SIG-M5 treated with dmso at 0.1 percent for 504 hours (cell line): ENCODE results near the gene PTK6.
"Not testable (repeated sequence)": the region's sequence is repeated elsewhere in the genome, so short reads cannot be mapped to it uniquely, and the experiment has no call there.

Experiments
- DNase-seq: peaks from one replicate; lab custom pipeline; 2025; ENCODE audit not compliant: unreplicated experiment; lab: John Stamatoyannopoulos, UW

The PTK6 gene

GRCh38 chr20:63536997-63537524, at the start of gene PTK6:
PTK6 (minus strand) TSS chr20:63537376; CDS start chr20:63537314, 62 bp downstream.
- DNase-seq: peak; percentile 80

- DNase-seq: no peak
These were observed 49.6 kb upstream of the PTK6 start for GRCh38 chr20:63586797-63587196.

GRCh38 chr20:63585616-63586565, 48.7 kb upstream of the PTK6 start:
- DNase-seq: no peak

- DNase-seq: no peak
These were observed 45.3 kb upstream of the PTK6 start for GRCh38 chr20:63582382-63583063.

- DNase-seq: peak; percentile 69
These were observed 43.8 kb upstream of the PTK6 start for GRCh38 chr20:63580796-63581461.

DNA sequence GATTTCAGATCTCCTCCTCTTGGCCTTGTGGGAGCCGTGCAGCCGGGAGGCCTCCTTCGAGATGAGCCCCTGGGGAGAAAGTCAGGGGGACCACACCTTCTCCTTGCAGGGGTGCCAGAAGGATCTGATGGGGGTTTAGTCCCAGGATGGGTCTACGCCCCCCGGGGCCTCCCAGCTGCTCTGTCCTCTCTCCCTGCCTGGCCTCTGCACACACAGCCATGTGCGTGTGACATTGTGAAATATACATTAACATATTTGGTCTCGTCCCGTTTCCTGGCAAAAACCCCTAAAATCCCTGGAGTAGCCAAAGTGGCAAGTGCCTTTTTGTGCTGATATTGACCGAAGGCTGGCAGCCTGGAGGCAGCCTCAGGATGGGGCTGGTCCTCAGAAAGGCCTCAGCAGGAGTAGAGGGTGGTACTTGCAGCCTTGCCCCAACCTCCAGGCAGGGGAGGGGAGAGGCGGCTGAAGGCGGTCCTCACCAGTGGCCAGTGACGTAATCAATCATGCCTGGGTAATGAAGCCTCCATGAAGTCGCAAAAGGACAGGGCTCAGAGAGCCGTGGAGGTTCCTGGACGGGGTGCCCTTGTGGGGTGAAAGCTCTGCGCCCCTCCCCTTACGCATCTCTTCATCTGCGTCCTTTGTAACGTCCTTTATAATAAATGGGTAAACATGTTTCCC, 42.0 kb upstream of the PTK6 start:
- no peak for DNase-seq

- no peak for DNase-seq
These were observed 41.2 kb upstream of the PTK6 start for GRCh38 chr20:63578224-63579016.

DNA sequence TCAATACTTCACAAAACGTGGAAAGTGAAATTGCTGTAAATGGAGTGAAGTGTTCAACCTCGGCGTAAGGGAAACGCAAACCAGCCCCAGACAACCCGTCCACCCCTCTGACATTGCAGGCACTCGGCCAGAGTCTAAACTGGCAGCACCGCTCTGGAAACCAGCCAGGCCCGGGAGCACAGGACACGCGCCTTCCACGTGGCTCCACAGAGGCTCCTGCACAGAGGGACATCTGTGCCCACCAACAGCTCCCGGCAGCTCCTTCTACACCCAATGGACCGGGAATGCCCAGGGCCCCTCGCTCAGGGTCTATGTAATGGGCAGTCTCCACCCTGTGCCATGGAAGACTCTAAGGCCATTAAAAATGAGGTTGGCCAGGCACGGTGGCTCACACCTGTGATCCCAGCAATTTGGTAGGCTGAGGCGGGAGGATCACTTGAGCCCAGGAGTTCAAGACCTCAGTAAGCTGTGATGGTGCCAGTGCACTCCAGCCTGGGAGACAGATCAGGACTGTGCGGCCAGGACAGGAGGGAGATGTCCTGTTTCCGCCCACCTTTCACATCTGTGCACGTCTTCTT, 40.2 kb upstream of the PTK6 start:
- DNase-seq: no peak

DNA sequence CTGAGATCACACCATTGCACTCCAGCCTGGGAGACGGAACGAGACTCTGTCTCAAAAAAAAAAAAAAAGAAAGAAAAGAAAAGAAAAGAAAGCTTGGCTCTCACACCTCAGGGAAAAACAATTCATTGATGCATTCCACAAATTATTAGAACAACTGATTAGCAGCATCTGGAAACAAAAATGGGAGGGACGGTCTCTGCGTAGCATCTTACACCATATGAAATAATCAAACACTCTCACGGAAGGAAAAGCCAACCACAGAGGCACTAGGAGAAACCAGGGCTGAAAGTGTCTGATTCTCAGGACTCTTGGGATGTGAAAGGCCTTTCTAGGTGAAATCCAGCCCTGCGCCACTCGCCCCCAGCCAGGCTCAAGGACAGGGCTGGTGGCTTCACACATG, 39.1 kb upstream of the PTK6 start:
- no peak for DNase-seq

GRCh38 chr20:63574829-63575743, 37.9 kb upstream of the PTK6 start:
- no peak for DNase-seq

DNA sequence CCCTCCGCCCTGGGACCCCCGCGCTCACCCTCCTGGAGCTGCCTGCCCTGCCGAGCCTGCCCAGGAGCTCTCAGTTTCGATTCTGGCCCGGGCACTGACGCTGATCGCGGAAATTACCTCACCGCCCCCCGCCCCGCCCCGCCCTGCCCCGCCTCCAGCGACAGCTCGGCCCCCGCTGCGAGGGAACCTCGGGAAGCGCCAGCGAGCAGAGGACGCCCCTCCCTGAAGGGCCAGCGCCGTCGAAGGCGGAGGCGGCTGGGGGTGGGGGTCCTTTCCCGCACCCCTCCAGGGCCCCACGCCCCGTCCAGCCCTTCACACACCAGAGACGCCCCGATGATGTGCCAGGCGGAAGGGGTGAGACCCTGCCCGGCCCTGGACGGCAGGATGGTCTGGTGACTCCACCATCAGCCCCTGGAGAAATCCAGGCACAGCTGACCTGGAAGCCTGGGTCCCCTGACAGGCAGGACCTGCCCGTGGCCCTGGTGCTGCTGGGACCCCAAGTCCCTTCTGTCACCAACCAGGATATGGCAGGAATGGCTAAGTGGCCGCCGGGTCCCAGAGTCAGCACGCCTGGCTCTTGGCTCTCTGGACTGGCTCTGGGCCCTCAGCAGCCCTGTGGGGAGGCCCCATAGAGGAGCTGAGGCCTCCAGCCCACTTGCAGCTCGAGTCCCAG, 37.1 kb upstream of the PTK6 start, which contains the start of gene HELZ2:
HELZ2 (minus strand) TSS at position 84 of the 673 bp plus-strand sequence. CDS start 1,854 bp downstream, outside the sequence.
- DNase-seq: peak; percentile 70

DNA sequence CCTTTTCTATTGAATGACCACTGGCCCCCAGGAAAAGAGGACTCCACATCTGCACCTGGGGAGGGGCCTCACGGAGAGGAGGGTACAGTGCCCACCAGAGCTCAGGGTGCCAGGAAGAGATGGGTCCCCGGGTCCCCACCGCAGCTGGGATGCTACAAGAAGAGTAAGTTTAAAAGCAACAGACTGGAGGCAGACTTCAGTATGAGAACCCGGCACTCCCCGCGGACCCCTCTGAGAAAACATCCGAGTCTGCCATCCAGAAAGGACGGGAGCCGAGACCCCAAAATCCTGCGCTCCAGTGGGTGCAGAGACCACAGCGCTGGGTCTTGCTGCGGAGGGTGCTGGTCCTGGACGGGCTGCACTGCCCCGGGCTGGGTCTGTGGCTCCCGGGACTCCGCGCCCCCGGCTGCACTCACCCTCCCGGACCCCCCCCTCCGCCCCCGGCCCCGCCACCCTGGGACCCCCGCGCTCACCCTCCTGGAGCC, 36.5 kb upstream of the PTK6 start:
- DNase-seq: no peak

- no peak for DNase-seq
These were observed 35.8 kb upstream of the PTK6 start for GRCh38 chr20:63572788-63573646.

DNA sequence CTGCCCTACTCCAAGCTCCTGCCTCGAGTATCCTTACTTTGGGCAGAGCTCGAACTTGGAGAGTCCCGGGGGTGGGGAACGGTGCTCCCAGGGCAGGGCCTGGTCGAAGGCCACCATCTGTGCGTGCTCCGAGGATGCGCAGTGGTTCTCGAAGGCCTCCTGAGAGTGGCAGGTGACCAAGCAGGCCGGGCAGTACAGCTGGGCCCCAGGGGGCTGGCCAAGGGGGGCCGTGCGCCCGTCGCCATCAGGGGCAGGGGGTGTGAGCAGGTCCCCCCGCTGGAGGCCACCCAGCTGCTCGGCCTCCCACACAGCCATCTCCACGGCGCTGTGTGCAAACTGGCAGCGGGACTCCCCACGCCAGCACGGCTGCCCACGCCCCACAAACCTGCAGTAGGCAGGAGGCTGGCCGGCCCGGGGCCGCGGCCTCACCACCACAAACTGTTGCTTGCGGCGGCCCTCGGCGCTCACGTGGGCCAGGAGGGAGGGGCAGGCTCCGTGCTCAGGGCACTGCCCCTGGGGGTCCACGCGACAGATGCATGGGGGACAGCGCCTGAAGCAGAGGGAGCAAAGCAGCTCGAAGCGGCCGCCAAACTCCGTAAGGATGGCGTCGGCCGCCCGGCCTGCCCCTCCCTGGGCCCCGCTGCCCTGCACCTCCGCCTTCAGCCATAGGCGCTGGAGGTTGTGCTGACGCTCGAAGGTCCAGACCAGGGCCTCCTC, 35.1 kb upstream of the PTK6 start:
- no peak for DNase-seq

DNA sequence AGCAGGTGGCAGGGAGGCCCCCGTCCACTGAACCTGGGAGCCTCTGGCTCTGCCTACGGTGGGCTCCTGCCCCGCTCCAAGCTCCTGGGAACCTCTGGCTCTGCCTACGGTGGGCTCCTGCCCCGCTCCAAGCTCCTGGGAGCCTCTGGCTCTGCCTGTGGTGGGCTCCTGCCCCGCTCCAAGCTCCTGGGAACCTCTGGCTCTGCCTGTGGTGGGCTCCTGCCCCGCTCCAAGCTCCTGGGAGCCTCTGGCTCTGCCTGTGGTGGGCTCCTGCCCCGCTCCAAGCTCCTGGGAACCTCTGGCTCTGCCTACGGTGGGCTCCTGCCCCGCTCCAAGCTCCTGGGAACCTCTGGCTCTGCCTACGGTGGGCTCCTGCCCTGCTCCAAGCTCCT, 33.9 kb upstream of the PTK6 start:
- DNase-seq: not testable (repeated sequence)
